Ishikawa (cell line): ENCODE results near the gene IL12RB2.

ENCODE experiments used
- CEBPB ChIP-seq: IDR thresholded peaks from 2 replicates; pipeline ENCODE4 v1.6.1; 2012
- CREB1 ChIP-seq: IDR thresholded peaks from 2 replicates; pipeline ENCODE4 v1.6.1; 2012; ENCODE audit warnings: low read depth
- EGR1 ChIP-seq: IDR thresholded peaks from 2 replicates; pipeline ENCODE4 v1.6.1; 2012
- EP300 ChIP-seq: IDR thresholded peaks from 2 replicates; pipeline ENCODE4 v1.6.1; 2012; ENCODE audit warnings: borderline replicate concordance
- FOXM1 ChIP-seq: IDR thresholded peaks from 2 replicates; pipeline ENCODE4 v1.6.1; 2012; ENCODE audit warnings: low read depth, borderline replicate concordance
- MAX ChIP-seq: IDR thresholded peaks from 2 replicates; pipeline ENCODE4 v1.6.1; 2012
- NFIC ChIP-seq: IDR thresholded peaks from 2 replicates; pipeline ENCODE4 v1.6.1; 2012
- RAD21 ChIP-seq: IDR thresholded peaks from 2 replicates; pipeline ENCODE4 v1.6.1; 2012; ENCODE audit warnings: low read depth
- TAF1 ChIP-seq: IDR thresholded peaks from 2 replicates; pipeline ENCODE4 v1.6.1; 2012; ENCODE audit warnings: low read depth, mild to moderate bottlenecking
- TEAD4 ChIP-seq: IDR thresholded peaks from 2 replicates; pipeline ENCODE4 v1.6.1; 2012
- USF1 ChIP-seq: IDR thresholded peaks from 2 replicates; pipeline ENCODE4 v1.6.1; 2012
- YY1 ChIP-seq: IDR thresholded peaks from 2 replicates; pipeline ENCODE4 v1.6.1; 2012; ENCODE audit warnings: low read depth

- no peak for TF ChIP-seq YY1
- no peak for TF ChIP-seq TAF1
- TF ChIP-seq CREB1 = no peak
- TF ChIP-seq MAX = no peak
- TF ChIP-seq FOXM1 = no peak
- no peak for TF ChIP-seq CEBPB
- no peak for TF ChIP-seq NFIC
- TF ChIP-seq USF1 = no peak
- TF ChIP-seq EGR1 = no peak
- no peak for TF ChIP-seq EP300
- TF ChIP-seq TEAD4 = no peak
- TF ChIP-seq RAD21 = no peak
These were observed 38.6 kb upstream of the IL12RB2 start for GRCh38 chr1:67269061-67269460.
